ENCODE measurements around the gene SRRM1. TPM values are rescaled to one million over a fixed set of nuclear protein-coding genes. Genes with fewer than 3 reads are reported as not detected.
"Not testable (repeated sequence)": the region's sequence is repeated elsewhere in the genome, so short reads cannot be mapped to it uniquely, and the experiment has no call there.

The SRRM1 gene
- total RNA-seq, 1 experiment from 2014 or later, result 228 TPM

DNA sequence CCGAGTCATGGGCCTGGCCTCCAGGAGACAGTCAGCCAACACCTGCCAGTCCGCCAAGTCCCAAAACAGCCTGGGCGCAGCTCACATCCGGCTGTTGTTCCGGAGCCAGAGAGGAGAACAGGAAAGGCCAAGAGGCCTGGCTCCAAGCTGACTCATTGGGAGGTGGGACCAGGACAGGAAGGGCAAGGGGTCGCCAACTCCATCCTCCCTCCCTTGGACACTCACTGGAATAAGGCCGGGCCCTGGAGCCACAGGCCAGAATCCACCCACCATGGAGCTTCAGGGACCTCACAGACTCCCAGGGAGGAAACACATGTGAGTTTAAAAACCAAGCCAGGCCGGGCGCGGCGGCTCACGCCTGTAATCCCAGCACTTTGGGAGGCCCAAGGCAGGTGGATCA is 77.0 kb downstream of the SRRM1 start:
- TF ChIP-seq NFATC4 (CRISPR knock-in tag; IDR thresholded peaks at IDR 0.05), result no peak
- no peak for TF ChIP-seq NR1H2 (CRISPR knock-in tag; IDR thresholded peaks at IDR 0.05)
- no peak for TF ChIP-seq SOX15 (CRISPR knock-in tag; IDR thresholded peaks at IDR 0.05)
- TF ChIP-seq, protein P1, sequence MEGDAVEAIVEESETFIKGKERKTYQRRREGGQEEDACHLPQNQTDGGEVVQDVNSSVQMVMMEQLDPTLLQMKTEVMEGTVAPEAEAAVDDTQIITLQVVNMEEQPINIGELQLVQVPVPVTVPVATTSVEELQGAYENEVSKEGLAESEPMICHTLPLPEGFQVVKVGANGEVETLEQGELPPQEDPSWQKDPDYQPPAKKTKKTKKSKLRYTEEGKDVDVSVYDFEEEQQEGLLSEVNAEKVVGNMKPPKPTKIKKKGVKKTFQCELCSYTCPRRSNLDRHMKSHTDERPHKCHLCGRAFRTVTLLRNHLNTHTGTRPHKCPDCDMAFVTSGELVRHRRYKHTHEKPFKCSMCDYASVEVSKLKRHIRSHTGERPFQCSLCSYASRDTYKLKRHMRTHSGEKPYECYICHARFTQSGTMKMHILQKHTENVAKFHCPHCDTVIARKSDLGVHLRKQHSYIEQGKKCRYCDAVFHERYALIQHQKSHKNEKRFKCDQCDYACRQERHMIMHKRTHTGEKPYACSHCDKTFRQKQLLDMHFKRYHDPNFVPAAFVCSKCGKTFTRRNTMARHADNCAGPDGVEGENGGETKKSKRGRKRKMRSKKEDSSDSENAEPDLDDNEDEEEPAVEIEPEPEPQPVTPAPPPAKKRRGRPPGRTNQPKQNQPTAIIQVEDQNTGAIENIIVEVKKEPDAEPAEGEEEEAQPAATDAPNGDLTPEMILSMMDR (IDR thresholded peaks at IDR 0.05), result no peak
- TF ChIP-seq, protein P2, sequence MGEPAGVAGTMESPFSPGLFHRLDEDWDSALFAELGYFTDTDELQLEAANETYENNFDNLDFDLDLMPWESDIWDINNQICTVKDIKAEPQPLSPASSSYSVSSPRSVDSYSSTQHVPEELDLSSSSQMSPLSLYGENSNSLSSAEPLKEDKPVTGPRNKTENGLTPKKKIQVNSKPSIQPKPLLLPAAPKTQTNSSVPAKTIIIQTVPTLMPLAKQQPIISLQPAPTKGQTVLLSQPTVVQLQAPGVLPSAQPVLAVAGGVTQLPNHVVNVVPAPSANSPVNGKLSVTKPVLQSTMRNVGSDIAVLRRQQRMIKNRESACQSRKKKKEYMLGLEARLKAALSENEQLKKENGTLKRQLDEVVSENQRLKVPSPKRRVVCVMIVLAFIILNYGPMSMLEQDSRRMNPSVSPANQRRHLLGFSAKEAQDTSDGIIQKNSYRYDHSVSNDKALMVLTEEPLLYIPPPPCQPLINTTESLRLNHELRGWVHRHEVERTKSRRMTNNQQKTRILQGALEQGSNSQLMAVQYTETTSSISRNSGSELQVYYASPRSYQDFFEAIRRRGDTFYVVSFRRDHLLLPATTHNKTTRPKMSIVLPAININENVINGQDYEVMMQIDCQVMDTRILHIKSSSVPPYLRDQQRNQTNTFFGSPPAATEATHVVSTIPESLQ (CRISPR knock-in tag; IDR thresholded peaks at IDR 0.05), result no peak
- no peak for TF ChIP-seq ZNF671 (CRISPR knock-in tag; IDR thresholded peaks at IDR 0.05)
- TF ChIP-seq ZSCAN18 (CRISPR knock-in tag; IDR thresholded peaks at IDR 0.05), result no peak
- TF ChIP-seq JUN (CRISPR knock-in tag; IDR thresholded peaks at IDR 0.05), result no peak
- no peak for TF ChIP-seq CREB1 (CRISPR knock-in tag; IDR thresholded peaks at IDR 0.05)
- TF ChIP-seq, protein P3, sequence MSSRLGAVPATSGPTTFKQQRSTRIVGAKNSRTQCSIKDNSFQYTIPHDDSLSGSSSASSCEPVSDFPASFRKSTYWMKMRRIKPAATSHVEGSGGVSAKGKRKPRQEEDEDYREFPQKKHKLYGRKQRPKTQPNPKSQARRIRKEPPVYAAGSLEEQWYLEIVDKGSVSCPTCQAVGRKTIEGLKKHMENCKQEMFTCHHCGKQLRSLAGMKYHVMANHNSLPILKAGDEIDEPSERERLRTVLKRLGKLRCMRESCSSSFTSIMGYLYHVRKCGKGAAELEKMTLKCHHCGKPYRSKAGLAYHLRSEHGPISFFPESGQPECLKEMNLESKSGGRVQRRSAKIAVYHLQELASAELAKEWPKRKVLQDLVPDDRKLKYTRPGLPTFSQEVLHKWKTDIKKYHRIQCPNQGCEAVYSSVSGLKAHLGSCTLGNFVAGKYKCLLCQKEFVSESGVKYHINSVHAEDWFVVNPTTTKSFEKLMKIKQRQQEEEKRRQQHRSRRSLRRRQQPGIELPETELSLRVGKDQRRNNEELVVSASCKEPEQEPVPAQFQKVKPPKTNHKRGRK (CRISPR knock-in tag; IDR thresholded peaks at IDR 0.05; ENCODE audit: borderline replicate concordance), result no peak
- POLR2A ChIA-PET, result no interaction called here
- CTCF ChIA-PET, result no interaction called here
- DNase-seq (ENCODE audit: low spot score), result no peak
- no peak overlapping the region for H3K27ac Mint-ChIP-seq
- H3K4me3 Mint-ChIP-seq, result no peak overlapping the region
- ATAC-seq, result no peak
- peaks cover 10% of the 10 kb centered on the region for H3K9me3 Mint-ChIP-seq
- H3K27me3 Mint-ChIP-seq (ENCODE audit: low read depth), result no peaks in the 10 kb centered on the region
- peaks cover 12% of the 10 kb centered on the region for H3K4me1 Mint-ChIP-seq
- peaks cover 6% of the 10 kb centered on the region for H3K36me3 Mint-ChIP-seq

GRCh38 chr1:24721533-24721932 is 78.4 kb downstream of the SRRM1 start:
- TF ChIP-seq E2F5 (CRISPR knock-in tag; IDR thresholded peaks at IDR 0.05), result no peak
- DNase-seq (ENCODE audit: low spot score), result no peak
- ChIA-PET POLR2A (no interaction called here), CTCF (interaction anchor here (0.6 to 1.6 kb wide), 4 partner anchors 24 to 109 kb away, joined by 3 to 4 read pairs (median 3); partner anchors contain the start of gene CLIC4)
- H3K9me3 Mint-ChIP-seq, result peaks cover 10% of the 10 kb centered on the region
- H3K4me3 Mint-ChIP-seq, result no peak overlapping the region
- no peaks in the 10 kb centered on the region for H3K27me3 Mint-ChIP-seq (ENCODE audit: low read depth)
- peaks cover 6% of the 10 kb centered on the region for H3K36me3 Mint-ChIP-seq
- no peak overlapping the region for H3K27ac Mint-ChIP-seq
- ATAC-seq, result no peak
- peaks cover 23% of the 10 kb centered on the region for H3K4me1 Mint-ChIP-seq

DNA sequence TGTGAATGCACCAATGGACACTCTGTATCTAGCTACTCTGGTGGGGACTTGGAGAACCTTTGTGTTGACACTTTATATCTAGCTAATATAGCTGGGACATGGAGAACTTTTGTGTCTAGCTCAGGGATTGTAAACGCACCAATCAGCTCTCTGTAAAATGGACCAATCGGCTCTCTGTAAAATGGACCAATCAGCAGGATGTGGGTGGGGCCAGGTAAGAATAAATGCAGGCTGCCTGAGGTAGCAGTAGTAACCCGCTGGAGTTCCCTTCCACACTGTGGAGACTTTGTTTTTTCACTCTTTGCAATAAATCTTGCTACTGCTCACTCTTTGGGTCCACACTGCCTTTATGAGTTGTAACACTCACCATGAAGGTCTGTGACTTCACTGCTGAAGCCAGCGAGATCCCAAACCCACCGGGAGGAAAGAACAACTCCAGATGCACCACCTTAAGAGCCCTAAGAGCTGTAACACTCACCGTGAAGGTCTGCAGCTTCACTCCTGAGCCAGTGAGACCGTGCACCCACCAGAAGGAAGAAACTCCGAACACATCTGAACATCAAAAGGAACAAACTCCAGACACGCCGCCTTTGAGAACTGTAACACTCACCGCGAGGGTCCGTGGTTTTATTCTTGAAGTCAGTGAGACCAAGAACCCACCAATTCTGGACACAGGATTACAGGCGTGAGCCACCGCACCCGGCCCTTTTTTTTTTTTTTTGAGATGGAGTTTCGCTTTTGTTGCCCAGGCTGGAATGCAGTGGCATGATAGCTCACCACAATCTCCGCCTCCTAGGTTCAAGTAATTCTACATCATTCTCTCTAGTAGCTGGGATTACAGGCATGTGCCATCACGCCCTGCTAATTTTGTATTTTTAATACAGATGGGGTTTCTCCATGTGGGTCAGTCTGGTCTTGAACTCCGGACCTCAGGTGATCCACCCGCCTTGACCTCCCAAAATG is 79.3 kb downstream of the SRRM1 start:
- not testable (repeated sequence) for H3K9me3 Mint-ChIP-seq; H3K27me3 Mint-ChIP-seq (ENCODE audit: low read depth); H3K27ac Mint-ChIP-seq; ATAC-seq; DNase-seq (ENCODE audit: low spot score); H3K4me3 Mint-ChIP-seq; H3K36me3 Mint-ChIP-seq
- peaks cover 31% of the 10 kb centered on the region for H3K4me1 Mint-ChIP-seq
- POLR2A ChIA-PET, result interaction anchor here (0.6 kb wide), 2 partner anchors 13 to 324 kb away, joined by 4 to 5 read pairs; no protein-coding TSS in a partner anchor
- CTCF ChIA-PET, result interaction anchor here (0.6 to 1.6 kb wide), 4 partner anchors 34 to 108 kb away, joined by 3 read pairs; no protein-coding TSS in a partner anchor
- TF ChIP-seq NFYB (CRISPR knock-in tag; conservative IDR thresholded peaks at IDR 0.05; ENCODE audit: low read depth), result peak; percentile 65

Other genes starting within 250 kb of the SRRM1 start
- 9.9 to 12.8 TPM (median 10.1 TPM) in 3 replicates for gene STPG1, start 229.5 kb upstream of the SRRM1 start, total RNA-seq (2021)
- gene NIPAL3, start 227.5 kb upstream of the SRRM1 start, total RNA-seq (2021), result 11.2 to 11.3 TPM (median 11.2 TPM) in 3 replicates
- 16.9 to 23.3 TPM (median 16.9 TPM) in 3 replicates for gene RCAN3, start 140.5 kb upstream of the SRRM1 start, total RNA-seq (2021)
- 0.26 to 0.41 TPM (median 0.39 TPM) in 3 replicates for gene NCMAP, start 87.2 kb upstream of the SRRM1 start, total RNA-seq (2021)
- 248 to 262 TPM (median 260 TPM) in 3 replicates for gene CLIC4, start 102.1 kb downstream of the SRRM1 start, total RNA-seq (2021)

All from WTC11 (cell line).